Measurements from ENCODE around the gene MGAT5.
"Not testable (repeated sequence)": the region's sequence is repeated elsewhere in the genome, so short reads cannot be mapped to it uniquely, and the experiment has no call there.

Gene MGAT5

DNA sequence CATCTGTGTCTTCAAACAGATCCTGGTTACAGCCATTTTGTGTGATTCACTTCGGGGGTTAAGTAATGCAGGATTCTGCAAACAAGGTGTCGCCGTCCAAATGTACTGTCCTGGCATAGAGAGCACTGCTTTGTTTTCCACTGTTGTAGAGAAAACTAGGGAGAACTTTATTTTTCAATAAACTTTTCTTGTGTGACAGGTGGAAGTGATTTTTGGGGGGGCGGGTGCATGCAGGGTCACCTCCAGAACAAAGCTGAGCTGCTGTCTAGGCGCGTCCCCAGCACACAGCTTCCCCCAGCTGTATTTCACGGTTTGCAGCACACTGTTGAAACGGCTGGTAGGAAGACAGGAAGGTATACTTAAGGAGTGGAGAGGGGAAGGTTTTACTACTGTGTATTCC lies 200.6 kb downstream of the MGAT5 start:
- DNase-seq: no peak

DNA sequence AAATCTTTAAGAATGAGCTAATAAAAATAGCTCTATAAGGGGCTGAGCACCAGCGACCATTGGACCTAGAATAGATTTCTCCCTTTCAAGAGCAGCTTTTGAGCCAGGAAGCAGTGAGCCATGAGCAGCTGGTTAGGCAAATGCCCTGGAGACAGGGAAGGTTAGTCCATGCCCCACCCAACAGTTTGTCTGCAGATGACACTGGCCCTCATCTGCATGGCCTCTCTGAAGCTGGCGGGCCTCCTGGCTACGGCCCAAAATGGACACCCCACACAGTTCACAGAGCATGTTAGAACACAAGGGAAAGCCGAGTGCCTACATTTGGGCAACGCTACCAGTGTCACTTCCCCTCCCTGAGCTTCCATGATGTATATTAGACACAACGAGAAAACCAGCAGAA lies 201.1 kb downstream of the MGAT5 start:
- DNase-seq: no peak

DNA sequence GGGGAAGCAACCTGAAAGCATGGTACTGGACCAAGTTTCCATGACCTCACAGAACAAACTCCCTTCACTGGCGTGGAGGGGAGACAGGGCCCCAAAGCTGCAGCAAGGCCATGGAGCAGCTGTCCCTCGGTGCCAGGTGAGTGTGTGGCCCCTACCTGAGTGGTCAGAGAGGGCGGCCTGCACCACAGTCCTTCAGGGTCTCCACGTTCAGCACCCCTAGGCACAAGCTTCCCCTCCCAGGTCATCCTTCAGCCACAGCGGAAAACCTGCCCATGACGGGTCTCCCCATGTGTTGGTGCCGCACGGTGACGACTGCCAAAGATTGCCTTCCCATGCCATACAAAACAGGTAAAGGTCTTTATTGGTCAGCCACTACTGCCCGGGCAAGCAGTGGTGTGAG lies 201.6 kb downstream of the MGAT5 start:
- DNase-seq: no peak

DNA sequence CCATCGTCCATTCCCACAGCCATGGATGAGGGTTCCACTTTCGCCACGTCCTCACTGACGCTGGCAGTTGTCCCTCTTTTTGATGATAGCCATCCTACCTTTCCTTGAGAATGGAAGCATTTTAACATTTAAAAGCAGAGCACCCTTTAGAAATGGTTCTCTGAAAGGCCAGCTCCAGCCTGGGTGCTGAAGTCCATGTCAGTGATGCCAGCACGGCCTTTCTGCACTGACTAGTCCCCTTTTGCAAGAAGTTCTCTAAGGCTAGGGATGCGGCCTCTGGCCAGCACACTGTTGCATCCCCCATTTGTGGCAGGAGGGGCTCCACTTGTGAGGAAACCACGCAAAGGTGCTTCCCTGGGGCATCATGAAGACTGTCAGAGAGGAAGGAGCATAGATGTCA lies 203.5 kb downstream of the MGAT5 start:
- DNase-seq: no peak

DNA sequence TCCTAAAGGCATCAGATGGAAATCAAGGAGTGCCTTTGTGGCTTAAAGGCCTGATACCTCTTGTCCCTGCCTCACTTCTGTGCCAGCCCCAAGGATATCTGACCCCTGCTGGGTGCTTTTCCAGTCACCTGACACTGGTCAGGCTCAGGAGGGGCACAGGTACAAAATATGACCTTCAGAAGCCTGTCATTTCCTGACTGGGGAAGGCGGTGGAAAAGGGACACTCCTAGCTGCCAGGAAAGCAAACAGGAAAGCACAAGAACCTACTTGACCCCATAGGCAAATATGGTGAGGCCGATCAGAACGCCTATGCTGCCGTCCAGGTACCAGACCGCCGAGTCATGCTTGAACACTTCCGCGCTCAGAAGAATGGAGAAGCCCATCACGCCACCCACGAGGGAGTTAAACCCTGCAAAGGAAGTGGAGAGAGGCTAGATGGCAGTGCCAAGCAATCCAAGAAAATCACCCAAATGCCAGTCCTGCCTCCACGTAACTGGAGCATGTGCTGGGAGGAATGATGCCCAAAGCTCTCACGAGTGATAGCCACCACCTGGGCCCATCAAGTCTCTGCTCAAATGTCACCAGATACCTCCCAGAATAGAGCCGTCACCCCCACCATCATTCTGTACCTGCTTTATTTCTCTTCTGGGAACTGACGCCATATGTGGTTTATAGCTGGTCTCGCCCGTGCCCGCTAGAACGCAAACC lies 204.0 kb downstream of the MGAT5 start:
- no peak for DNase-seq

DNA sequence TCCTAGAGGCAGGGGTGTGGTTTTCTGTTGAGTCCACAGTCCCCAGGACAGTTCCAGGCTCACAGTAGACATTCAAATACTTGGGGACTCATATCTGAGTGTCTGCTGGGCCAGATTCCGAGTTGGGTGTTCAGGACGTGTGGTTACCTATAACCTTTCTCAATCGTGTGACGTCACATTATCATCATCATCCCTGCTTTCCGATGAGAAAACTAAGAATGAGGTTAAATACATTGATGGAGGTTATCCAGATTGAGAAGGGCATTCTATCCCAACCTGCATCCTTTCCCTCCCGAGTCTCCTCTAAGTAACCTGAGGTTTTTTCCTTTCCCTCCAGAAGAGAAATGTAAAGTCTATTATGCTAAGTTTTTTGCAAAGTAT lies 204.6 kb downstream of the MGAT5 start:
- no peak for DNase-seq

DNA sequence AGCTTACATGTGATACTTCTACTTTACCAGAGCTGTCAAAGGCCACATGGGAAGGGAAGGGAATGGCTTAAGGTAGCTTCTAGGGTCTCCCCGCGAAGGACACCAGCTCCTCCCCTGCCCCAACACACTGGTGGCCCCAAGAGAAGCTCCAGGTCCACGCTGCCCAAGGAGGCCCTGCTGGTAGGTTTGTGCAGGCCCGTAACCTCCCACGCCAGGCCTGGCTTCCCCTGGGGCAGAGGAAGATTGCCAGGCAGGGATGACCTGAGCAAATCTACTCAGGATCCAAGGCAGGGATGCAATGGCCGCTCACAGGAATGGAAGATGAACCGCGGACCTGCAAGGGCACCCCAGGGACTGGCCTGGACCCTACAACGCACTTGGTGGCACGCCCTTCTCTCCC lies 205.1 kb downstream of the MGAT5 start:
- no peak for DNase-seq

DNA sequence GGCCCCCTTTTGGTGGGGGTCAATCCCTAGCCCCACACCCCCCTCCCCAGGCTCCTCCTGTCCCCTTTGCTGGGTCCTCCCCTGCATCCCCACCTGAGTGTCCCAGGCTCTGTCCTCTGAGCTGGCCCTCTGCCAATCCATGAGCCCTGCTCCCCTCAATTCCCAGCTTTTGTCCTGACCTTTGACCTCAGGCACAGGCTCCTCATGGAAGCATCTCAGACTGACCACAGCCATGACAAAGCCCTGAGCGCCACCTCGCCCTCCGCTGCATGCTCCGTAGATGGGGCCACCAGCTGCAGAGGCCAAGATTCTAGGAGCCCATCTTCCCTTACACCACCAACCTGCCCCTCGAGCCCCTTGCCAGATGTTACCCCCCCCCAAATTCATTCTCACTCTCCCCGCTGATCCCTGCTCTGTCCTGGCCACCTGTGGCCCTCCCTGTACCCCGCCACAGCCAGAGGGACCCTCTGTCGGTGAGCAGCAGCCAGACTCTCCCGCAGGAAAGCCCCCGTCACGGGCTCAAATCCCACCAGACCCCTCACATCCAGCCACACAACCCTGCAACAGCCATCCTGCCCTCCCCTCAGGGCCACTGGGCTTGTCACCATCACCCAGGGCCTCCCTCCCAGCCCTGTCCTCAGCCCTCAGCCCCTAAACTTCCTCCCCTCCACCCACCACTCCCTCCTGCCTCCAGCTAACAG lies 206.0 kb downstream of the MGAT5 start:
- no peak for DNase-seq

DNA sequence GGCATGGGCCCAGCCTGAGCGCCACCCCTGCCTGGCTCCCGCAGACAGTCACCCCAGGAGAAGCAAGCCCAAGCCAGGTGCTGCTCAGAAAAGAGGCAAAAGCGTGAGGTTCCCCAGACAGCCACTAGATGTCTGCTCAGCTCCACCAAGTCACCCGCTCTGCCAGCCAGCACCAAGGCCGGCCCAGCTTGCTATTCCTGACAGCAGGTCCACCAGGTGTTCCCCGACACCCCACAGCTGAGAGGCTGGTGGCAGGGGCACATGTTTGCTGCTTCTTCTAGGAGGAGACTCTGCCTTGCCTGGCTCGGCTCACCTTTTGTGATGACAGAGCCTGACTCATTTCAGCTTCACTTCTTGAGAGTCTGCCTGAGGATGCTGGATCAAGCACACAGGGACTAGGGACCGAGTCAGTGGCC lies 206.7 kb downstream of the MGAT5 start:
- DNase-seq: peak; percentile 45

DNA sequence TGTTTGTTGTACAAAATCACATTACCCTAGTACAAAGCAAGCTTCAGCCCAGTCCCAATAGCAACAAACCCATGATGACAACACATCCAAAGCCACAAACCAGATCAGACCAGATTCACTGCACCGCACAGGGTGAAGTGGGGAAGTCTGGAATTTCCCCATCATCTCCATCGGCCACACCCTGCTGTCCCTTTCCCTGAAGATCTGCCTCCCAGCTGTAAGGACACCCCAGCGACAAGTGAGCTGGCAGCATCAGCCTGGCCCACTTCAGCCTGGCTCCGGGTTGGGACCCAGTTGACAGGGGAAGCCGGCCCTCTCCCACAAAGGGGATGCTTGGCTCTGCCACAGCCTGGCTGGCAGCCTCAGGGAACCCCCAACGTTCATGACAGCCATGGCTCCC lies 207.6 kb downstream of the MGAT5 start:
- DNase-seq: peak; percentile 22

DNA sequence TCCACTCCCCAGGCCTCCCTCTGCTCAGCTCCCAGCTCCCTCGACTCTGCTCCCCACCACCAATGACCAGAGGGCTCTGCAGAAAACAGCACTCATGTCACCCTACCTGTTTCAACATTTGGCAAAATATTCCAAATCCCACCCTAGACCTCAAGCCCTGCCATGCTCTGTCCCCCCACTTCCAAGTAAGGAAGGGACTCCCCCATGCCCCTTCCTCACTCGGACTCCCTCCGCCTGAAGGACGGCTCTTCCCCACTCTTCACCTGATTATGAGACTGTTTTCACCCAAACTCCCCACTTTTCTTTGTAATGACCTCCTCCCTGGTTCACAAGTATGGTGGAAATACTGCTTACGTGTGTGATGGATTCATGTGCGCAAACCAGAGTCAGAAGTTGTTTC lies 208.4 kb downstream of the MGAT5 start:
- DNase-seq: no peak

DNA sequence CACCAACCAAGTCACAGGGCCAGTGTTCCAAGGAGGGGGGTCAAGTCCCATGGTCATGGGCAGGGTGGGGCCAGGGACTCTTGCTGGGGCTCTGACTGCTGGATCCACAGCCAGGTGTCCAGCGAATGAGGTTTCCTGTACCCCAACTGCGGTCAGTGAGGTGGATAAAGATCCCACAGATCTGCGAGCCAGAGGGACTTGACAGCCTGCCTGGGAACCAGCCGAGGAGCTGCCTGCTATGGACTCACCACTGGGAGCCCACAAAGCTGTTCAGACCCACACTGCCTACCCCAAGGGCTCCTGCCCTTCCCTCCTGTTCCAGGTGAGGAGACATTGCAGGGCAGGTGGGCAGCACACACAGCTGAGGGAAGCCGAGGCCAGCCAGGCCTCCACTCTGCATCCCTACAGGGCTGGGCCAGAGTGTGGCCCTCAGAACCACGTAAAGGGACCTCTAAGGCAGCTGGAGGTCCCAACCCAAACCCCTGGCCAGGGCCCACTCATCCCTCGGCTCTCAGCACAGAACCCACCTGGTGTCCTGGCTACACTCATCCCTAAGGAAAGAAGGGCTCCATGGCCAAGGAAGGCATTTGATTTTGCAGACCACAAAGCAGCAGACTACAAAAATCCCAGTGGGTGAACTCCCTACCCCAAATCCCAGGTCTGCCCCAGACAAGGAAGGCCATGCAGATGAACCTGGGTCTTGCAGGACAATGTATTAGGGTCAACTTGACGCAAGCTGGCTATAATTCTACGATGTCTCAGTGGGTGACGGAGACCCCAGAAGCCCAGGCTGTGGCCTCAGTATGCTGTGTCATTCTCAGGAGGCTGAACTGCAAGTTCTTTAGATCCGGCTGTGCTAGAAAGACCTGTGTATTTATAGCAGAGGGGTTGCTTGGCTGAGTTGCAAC lies 209.2 kb downstream of the MGAT5 start:
- no peak for DNase-seq

DNA sequence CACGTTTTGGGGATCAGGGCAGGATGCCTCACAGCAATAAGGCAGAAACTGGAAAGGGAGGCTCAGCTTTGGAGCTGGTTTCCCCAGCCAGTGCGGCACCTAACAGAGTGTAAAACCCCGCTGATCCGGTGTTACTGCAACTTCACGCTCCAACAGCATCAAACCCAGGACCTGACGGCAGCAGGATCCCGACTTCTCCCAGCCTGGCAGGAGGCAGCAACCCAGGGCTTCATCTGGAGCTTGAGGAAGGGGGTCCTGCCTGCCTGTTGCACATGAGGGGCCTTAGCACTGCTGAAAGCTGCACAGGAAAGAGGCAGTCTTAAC lies 209.8 kb downstream of the MGAT5 start:
- DNase-seq: no peak

DNA sequence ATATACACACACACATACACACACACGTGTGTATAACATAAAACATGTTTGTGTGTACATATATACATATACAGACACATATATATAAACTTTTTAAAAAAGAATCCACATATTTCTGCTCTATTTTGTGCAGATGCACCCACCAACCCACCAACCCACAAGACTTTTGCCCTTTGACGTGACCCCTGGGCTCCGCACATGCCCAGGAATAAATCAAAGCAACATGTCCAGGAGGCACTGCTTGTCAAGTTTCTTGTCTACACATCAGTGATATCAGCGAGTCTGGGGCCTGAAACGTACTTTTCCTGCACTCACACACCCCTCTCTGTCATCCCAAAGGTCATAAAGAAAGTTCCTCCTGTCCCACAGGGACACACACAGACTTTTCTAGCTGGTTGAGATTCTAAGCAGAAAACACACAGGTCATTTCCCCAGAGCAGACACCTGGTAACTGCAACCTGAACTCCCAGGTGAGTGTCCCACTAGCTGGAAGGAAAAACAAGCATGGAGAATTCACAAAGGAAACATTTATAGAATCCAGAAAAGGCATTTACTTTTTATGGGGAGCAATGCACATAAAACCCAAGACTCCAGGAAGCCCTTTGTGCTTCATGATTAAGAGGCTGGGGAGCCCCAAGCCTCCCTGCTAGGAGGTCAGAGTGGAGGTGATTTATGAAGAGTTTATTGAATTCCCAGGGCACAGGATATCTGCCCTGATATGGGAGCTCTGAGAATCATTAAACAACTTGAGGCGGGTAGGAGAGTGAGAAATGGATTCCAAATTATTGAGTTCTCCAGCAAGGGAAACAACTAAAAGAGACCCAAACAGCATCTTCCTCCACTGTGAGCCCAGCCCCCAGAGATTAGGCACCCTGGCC lies 211.6 kb downstream of the MGAT5 start:
- no peak for DNase-seq

DNA sequence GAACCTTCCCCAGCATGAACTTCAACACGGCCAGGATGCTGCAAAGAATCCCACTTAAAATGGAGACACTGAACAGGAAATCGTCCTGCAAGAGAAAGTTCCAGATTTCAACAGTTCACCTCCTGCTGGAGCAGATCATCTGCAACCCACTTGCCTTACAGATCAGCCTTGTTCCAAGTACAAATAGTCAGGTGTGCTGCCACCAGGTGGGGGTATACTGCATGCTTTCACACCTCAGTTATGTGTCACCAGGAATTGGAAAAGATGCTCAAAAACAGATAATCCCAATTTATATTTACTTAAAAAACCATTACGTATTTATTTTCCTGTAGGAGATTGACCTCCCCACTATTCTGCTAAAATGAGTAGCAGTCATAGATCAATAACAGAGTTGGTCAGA lies 212.3 kb downstream of the MGAT5 start:
- DNase-seq: no peak

DNA sequence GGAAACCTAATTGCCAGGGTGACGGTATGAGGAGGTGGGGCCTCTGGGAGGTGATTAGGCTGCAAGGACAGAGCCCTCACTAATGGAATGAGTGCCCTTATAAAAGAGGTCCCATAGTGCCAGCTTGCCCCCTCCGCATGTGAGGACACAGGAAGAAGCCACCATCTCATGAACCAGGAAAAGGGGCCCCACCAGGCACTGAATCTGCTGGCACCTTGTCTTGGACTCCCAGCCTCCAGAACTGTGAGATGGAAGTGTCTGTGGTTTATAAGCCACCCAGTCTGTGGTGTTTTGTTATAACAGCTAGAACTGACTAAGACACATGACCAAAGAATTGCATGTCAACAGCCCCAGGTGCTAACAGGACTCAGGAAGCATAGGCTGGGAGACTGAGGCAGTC lies 214.3 kb downstream of the MGAT5 start:
- DNase-seq: no peak

DNA sequence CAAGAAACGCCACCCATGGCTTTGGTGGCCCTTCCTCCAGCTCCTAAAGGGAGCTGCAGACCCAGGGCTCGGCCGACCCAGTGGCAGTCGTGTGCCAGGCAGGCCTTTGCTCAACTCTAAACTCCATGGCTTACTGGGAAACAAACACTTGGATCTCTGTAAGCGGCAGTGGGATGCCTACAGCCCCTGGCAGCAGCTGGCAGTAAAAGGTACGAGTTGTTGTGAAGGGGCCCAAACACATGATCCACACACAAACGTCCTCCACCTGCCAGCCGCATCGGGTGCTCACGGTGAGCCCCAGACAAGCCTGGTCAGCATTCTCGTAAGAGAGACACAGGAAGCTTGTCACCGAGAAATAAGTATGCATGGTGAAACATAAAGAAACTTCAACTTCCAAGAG lies 214.9 kb downstream of the MGAT5 start:
- DNase-seq: no peak

DNA sequence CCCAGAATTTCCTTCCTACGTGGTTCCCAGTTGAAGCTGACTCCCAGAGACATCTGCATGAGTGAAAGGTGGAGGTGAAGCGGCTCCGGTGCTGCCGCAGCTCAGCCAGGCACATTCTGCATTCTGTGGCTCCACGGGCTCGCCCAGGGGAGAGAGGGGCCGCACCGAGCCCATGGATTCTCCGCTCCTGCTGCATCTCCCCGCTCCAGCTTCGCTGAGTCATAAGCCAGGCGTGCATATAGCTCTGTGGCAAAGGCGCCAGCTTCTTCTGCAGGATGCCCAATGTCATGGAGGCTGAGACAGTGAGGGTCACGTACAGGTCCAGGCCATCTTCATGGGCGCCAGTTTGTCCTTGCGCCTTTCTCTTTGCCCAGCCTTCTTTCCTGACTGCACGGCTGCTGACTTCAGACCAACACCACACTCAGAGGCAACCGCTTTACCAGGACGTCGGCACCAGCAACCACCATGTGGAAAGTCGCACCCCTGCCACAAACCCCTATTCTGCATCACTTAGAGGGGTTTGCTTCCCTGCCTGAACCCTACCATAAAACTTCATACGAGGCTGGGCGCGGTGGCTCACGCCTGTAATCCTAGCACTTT lies 215.7 kb downstream of the MGAT5 start:
- DNase-seq: no peak

DNA sequence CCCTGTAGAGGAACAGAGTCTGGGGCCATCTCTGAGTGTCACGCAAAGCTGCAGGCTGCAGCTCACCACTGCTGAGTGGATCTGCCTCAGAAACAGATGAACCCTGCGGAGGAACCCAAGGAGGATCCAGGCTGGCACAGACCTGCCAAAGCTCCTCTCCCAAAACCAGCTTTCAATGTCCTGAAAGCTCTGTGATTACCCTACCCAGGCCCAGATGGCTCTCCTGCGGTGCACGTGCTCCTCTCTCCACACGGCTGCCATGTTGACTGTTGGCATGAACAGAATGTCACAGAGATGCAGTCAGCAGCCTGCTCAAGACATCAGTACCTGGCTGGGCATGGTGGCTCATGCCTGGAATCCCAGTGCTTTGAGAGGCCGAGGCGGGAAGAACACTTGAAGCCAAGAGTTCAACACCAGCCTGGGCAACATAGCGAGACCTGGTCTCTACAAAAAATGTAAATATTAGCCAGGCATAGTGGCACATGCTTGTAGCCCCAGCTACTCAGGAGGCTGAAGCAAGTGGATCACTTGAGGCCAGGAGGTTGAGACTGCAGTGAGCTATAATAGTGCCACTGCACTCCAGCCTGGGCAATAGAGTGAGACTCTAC lies 216.8 kb downstream of the MGAT5 start:
- no peak for DNase-seq

DNA sequence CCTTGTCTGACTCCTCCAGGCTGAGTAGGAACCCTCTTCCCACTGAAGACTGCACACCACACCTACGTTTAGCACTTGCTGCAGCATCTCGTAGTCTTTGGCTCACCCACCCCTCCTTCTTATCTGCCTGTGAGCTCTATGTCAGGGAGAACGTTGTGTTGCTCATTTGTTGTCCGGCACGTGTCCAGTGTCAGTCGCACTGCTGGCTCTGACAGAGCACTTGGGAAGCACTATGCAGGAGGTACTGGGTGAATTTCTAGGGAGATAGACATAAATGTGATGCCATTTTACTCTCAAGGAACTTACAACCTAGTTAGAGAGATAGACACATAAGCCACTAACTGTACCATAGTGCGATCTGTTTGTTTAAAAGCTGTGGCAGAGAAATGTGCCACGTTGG lies 223.1 kb downstream of the MGAT5 start:
- not testable (repeated sequence) for DNase-seq

DNA sequence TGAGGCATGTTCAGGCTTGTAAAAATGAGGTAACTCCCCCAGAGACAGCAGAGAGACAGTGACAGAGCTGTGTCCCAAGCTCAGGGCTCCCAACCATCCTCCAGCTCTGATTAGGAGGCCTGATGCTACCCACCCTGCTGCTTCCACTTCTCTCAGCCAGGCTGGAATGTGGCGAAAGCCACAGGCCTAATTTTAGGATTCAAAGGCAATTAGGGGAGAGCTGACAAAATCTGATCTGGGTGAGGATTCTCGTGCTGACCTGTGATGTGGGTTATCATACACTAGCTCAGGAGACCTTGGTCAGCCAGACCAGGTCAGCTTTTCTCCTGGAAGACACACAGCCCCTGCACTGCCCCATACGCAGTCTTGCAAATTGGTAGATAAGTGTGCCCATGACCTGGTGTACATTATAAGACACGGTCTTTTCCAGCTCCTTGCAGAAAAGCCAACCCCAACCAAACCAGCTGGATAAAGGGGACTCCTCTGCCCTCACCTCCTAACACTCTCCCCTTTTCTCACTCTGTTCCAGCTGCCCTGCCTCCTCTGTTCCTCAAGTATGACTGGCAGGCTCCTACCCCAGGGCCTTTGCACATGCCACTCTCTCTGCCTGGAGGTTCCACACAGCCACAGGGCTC lies 225.9 kb downstream of the MGAT5 start:
- no peak for DNase-seq
